ENCODE data around the gene UGT2A3. TPM values are rescaled to one million over a fixed set of nuclear protein-coding genes. Genes with fewer than 3 reads are reported as not detected.
"Not testable (repeated sequence)": the region's sequence is repeated elsewhere in the genome, so short reads cannot be mapped to it uniquely, and the experiment has no call there.

Gene UGT2A3
- total and polyA plus RNA-seq, 7 donors: 0.16 TPM; not detected in 6

- Histone ChIP-seq H3K27ac (no peak overlapping the region), H3K27me3 (ENCODE audit: insufficient read depth in 3 of 3, low read length in 2 of 3) (no peaks in the 10 kb centered on the region), H3K9me3 (no peaks in the 10 kb centered on the region), H3K4me3 (no peak overlapping the region), H3K4me1 (no peaks in the 10 kb centered on the region), H3K36me3 (ENCODE audit: insufficient read depth in 1 of 2, low read depth in 1 of 2) (no peaks in the 10 kb centered on the region)
- intact Hi-C loops (cut with DNase I): no loop called here
- DNase-seq: no peak
- WGBS, 3 donors: 82 to 90% (median 89%) methylated on average over 2 of the region's 2 CpGs
- TF ChIP-seq CTCF (IDR thresholded peaks at IDR 0.05): no peak
- ATAC-seq: no peak
These were observed 8.9 kb upstream of the UGT2A3 start for GRCh38 chr4:68960294-68961163.

- intact Hi-C loops (cut with DNase I); H3K4me3 ChIP-seq; H3K27ac ChIP-seq; DNase-seq; ATAC-seq; H3K36me3 ChIP-seq (ENCODE audit: insufficient read depth in 1 of 2, low read depth in 1 of 2); H3K27me3 ChIP-seq (ENCODE audit: insufficient read depth in 3 of 3, low read length in 2 of 3); H3K9me3 ChIP-seq; H3K4me1 ChIP-seq: not testable (repeated sequence)
- 89 to 93% (median 92%) methylated on average over 2 of the region's 2 CpGs for WGBS, 3 donors
These were observed 7.5 kb upstream of the UGT2A3 start for GRCh38 chr4:68959085-68959484.

GRCh38 chr4:68954126-68954525 is 2.5 kb upstream of the UGT2A3 start:
- no peak for ATAC-seq
- WGBS, 3 donors: 86 to 90% (median 87%) methylated on average over 3 of the region's 3 CpGs
- no peaks in the 10 kb centered on the region for H3K27me3 ChIP-seq (ENCODE audit: insufficient read depth in 3 of 3, low read length in 2 of 3)

DNA sequence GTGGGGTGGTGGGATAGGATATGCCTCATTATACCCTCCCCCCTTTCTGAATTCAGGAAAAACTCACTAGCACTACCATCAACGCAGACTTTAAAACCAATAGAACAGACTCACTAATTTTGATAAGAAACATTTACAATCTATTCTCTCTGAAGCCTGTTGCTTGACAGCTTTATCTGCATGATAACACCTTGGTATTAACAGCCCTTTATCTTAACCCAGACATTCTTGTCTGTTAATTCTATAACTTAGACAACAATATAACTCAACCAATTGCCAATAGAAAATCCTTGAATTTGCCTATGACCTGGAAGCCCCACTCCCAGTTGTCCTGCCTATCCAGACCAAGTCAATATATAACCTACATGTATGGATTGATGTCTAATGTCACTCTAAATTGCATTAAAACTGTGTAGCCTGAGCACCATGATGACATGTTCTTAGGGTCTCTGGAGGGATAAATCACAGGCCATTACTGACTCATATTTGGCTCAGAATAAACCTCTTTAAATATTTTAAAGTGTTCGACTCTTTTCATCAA is 1.5 kb upstream of the UGT2A3 start:
- ATAC-seq: no peak
- H3K27ac ChIP-seq: no peak overlapping the region
- WGBS, 3 donors: 68 to 77% (median 72%) methylated on average over 2 of the region's 2 CpGs

More at GRCh38 chr4:68954126-68954525, 2.5 kb upstream of the UGT2A3 start:
- intact Hi-C loops (cut with DNase I): no loop called here
- H3K27ac ChIP-seq: no peak overlapping the region
- no peak for DNase-seq
- H3K4me1 ChIP-seq: no peaks in the 10 kb centered on the region
- no peaks in the 10 kb centered on the region for H3K9me3 ChIP-seq
- no peak overlapping the region for H3K4me3 ChIP-seq
- TF ChIP-seq CTCF (IDR thresholded peaks at IDR 0.05): no peak
- no peaks in the 10 kb centered on the region for H3K36me3 ChIP-seq (ENCODE audit: insufficient read depth in 1 of 2, low read depth in 1 of 2)

More for the DNA sequence above, 1.5 kb upstream of the UGT2A3 start:
- H3K27me3 ChIP-seq (ENCODE audit: insufficient read depth in 3 of 3, low read length in 2 of 3): no peaks in the 10 kb centered on the region
- no peak for TF ChIP-seq CTCF (IDR thresholded peaks at IDR 0.05)
- H3K36me3 ChIP-seq (ENCODE audit: insufficient read depth in 1 of 2, low read depth in 1 of 2): no peaks in the 10 kb centered on the region
- intact Hi-C loops (cut with DNase I): no loop called here
- H3K9me3 ChIP-seq: no peaks in the 10 kb centered on the region
- DNase-seq: no peak
- no peak overlapping the region for H3K4me3 ChIP-seq
- H3K4me1 ChIP-seq: no peaks in the 10 kb centered on the region

Data from psoas muscle (tissue), 8 donors.